GM23338 (cell line): ENCODE results near the gene QRFPR. TPM values are rescaled to one million over a fixed set of nuclear protein-coding genes. Genes with fewer than 3 reads are reported as not detected.

ENCODE experiments used
- ATAC-seq: fragments of 200-7000 bp; cut with Tn5 transposase; 3 replicates; pipeline ENCODE4 v1.9.1; 2020
- DNase-seq: peaks from one replicate; pipeline ENCODE4 v3.0.0-alpha.2; 2015; ENCODE audit warnings: low spot score
- H2AFZ ChIP-seq: fragments of 200-600 bp; sonication (generic); 2 replicates; pipeline ENCODE4 v1.8.0; 2016; ENCODE audit warnings: antibody characterized with exemption, mild to moderate bottlenecking, moderate library complexity
- H3F3A ChIP-seq: fragments of 200-600 bp; sonication (generic); replicated peaks from 2 replicates; pipeline ENCODE4 v1.8.0; 2017; ENCODE audit warnings: antibody characterized with exemption, mixed run types, low read depth
- H3K27ac ChIP-seq: fragments of 200-600 bp; sonication (generic); 2 replicates; pipeline ENCODE4 v1.6.1; 2016; ENCODE audit warnings: low read depth
- H3K27me3 ChIP-seq: fragments of 200-600 bp; sonication (generic); 2 replicates; pipeline ENCODE4 v1.8.0; 2016; ENCODE audit warnings: mild to moderate bottlenecking, mixed run types, moderate library complexity; ENCODE audit not compliant: insufficient read depth
- H3K36me3 ChIP-seq: fragments of 200-600 bp; sonication (generic); 2 replicates; pipeline ENCODE4 v1.8.0; 2016; ENCODE audit warnings: mild to moderate bottlenecking; ENCODE audit not compliant: insufficient read depth
- H3K4me1 ChIP-seq: fragments of 200-600 bp; sonication (generic); 2 replicates; pipeline ENCODE4 v1.8.0; 2016; ENCODE audit warnings: mild to moderate bottlenecking, moderate library complexity; ENCODE audit not compliant: insufficient read depth
- H3K4me2 ChIP-seq: fragments of 200-600 bp; sonication (generic); 2 replicates; pipeline ENCODE4 v1.7.1; 2017; ENCODE audit warnings: mixed run types
- H3K4me3 ChIP-seq: fragments of 200-600 bp; sonication (generic); 2 replicates; pipeline ENCODE4 v1.6.1; 2016; ENCODE audit warnings: mixed run types
- H3K79me2 ChIP-seq: fragments of 200-600 bp; sonication (generic); replicated peaks from 2 replicates; pipeline ENCODE4 v1.8.0; 2017; ENCODE audit warnings: mild to moderate bottlenecking; ENCODE audit not compliant: insufficient read depth
- H3K9me2 ChIP-seq: fragments of 200-600 bp; sonication (generic); 2 replicates; pipeline ENCODE4 v1.8.0; 2017; ENCODE audit not compliant: insufficient read depth
- H4K20me1 ChIP-seq: fragments of 200-600 bp; sonication (generic); replicated peaks from 2 replicates; pipeline ENCODE4 v1.8.0; 2017; ENCODE audit warnings: mild to moderate bottlenecking; ENCODE audit not compliant: insufficient read depth
- H3K27ac Mint-ChIP-seq: 2 replicates; pipeline ENCODE4 v1.8.0; 2020; ENCODE audit warnings: inconsistent platforms, mild to moderate bottlenecking, moderate library complexity, mixed read lengths
- H3K27me3 Mint-ChIP-seq: 3 replicates; pipeline ENCODE4 v1.8.0; 2022; ENCODE audit warnings: low read depth, mild to moderate bottlenecking, moderate library complexity, mixed read lengths, inconsistent platforms; ENCODE audit not compliant: insufficient read depth, poor library complexity
- H3K36me3 Mint-ChIP-seq: 3 replicates; pipeline ENCODE4 v1.8.0; 2021; ENCODE audit warnings: low read depth, mild to moderate bottlenecking, inconsistent platforms, moderate library complexity, mixed read lengths
- H3K4me1 Mint-ChIP-seq: 3 replicates; pipeline ENCODE4 v1.8.0; 2020; ENCODE audit warnings: mild to moderate bottlenecking, inconsistent platforms, mixed read lengths
- H3K4me3 Mint-ChIP-seq: 3 replicates; pipeline ENCODE4 v1.8.0; 2021; ENCODE audit warnings: moderate library complexity, mild to moderate bottlenecking, inconsistent platforms, mixed read lengths
- H3K9me3 Mint-ChIP-seq: 3 replicates; pipeline ENCODE4 v1.8.0; 2020; ENCODE audit warnings: moderate library complexity, mild to moderate bottlenecking, inconsistent platforms, mixed read lengths
- CREB1 ChIP-seq: fragments of 250-450 bp; sonication (Bioruptor Pico); IDR thresholded peaks from 2 replicates; pipeline ENCODE4 v1.5.0; 2020; ENCODE audit warnings: low read depth, mild to moderate bottlenecking, moderate library complexity
- EZH2 ChIP-seq: fragments of 200-600 bp; sonication (generic); IDR thresholded peaks from one replicate; pipeline ENCODE4 v1.8.0; 2017; ENCODE audit warnings: antibody characterized with exemption, mild to moderate bottlenecking, low read depth; ENCODE audit not compliant: unreplicated experiment
- EZH2phosphoT487 ChIP-seq: fragments of 200-600 bp; sonication (generic); IDR thresholded peaks from one replicate; pipeline ENCODE4 v1.8.1; 2018; ENCODE audit warnings: antibody characterized with exemption; ENCODE audit not compliant: unreplicated experiment
- JUNB ChIP-seq: IDR thresholded peaks from one replicate; pipeline ENCODE4 v1.6.1; 2016; ENCODE audit warnings: antibody characterized with exemption; ENCODE audit not compliant: unreplicated experiment
- STAT1 ChIP-seq: IDR thresholded peaks from one replicate; pipeline ENCODE4 v1.6.1; 2016; ENCODE audit warnings: antibody characterized with exemption; ENCODE audit not compliant: unreplicated experiment
- ZNF114 ChIP-seq: fragments of 250-450 bp; sonication (Bioruptor Pico); IDR thresholded peaks from 2 replicates; pipeline ENCODE4 v1.5.0; 2020; ENCODE audit warnings: mild to moderate bottlenecking, moderate library complexity
- ZNF331 ChIP-seq: fragments of 250-450 bp; sonication (Bioruptor Pico); IDR thresholded peaks from 2 replicates; pipeline ENCODE4 v1.5.0; 2020; ENCODE audit warnings: low read depth, mild to moderate bottlenecking, moderate library complexity
- polyA plus RNA-seq: library from polyadenylated mRNA; unstranded; fragments of >200 nt; fragmentation: Nextera tagmentation; extraction: Ambion mirVana; gene quantifications from 2 replicates; pipeline ENCODE4 v1.2.1, GENCODE V29; 2016
- total RNA-seq: library from RNA; depleted of rRNA; stranded (reverse); fragments of >200 nt; shearing (Covaris generic); gene quantifications from 2 replicates; pipeline ENCODE4 v1.2.3, GENCODE V29; 2014
- TF ChIP-seq, protein P1 (sequence below): fragments of 250-450 bp; sonication (Bioruptor Pico); IDR thresholded peaks from 2 replicates; pipeline ENCODE4 v1.5.0; 2020; ENCODE audit warnings: mild to moderate bottlenecking, moderate library complexity
- TF ChIP-seq, protein P2 (sequence below): IDR thresholded peaks from one replicate; pipeline ENCODE4 v1.6.1; 2018; ENCODE audit warnings: antibody characterized with exemption; ENCODE audit not compliant: unreplicated experiment
- TF ChIP-seq, protein P3 (sequence below), 2 experiments: fragments of 200-600 bp in 1 of 2; sonication (generic) in 1 of 2; conservative IDR thresholded peaks; 2 replicates each; pipeline versions ENCODE4 v1.5.1 to v1.6.1; 2016 to 2017; ENCODE audit warnings: antibody characterized with exemption in 2 of 2, low read depth in 2 of 2, mild to moderate bottlenecking in 2 of 2, moderate library complexity in 1 of 2

QRFPR gene
- total and polyA plus RNA-seq, 2 experiments from 2014 or later, result 0.27 to 1.3 TPM

GRCh38 chr4:121324331-121324730, 56.5 kb downstream of the QRFPR start (continued):
- TF ChIP-seq, protein P1, sequence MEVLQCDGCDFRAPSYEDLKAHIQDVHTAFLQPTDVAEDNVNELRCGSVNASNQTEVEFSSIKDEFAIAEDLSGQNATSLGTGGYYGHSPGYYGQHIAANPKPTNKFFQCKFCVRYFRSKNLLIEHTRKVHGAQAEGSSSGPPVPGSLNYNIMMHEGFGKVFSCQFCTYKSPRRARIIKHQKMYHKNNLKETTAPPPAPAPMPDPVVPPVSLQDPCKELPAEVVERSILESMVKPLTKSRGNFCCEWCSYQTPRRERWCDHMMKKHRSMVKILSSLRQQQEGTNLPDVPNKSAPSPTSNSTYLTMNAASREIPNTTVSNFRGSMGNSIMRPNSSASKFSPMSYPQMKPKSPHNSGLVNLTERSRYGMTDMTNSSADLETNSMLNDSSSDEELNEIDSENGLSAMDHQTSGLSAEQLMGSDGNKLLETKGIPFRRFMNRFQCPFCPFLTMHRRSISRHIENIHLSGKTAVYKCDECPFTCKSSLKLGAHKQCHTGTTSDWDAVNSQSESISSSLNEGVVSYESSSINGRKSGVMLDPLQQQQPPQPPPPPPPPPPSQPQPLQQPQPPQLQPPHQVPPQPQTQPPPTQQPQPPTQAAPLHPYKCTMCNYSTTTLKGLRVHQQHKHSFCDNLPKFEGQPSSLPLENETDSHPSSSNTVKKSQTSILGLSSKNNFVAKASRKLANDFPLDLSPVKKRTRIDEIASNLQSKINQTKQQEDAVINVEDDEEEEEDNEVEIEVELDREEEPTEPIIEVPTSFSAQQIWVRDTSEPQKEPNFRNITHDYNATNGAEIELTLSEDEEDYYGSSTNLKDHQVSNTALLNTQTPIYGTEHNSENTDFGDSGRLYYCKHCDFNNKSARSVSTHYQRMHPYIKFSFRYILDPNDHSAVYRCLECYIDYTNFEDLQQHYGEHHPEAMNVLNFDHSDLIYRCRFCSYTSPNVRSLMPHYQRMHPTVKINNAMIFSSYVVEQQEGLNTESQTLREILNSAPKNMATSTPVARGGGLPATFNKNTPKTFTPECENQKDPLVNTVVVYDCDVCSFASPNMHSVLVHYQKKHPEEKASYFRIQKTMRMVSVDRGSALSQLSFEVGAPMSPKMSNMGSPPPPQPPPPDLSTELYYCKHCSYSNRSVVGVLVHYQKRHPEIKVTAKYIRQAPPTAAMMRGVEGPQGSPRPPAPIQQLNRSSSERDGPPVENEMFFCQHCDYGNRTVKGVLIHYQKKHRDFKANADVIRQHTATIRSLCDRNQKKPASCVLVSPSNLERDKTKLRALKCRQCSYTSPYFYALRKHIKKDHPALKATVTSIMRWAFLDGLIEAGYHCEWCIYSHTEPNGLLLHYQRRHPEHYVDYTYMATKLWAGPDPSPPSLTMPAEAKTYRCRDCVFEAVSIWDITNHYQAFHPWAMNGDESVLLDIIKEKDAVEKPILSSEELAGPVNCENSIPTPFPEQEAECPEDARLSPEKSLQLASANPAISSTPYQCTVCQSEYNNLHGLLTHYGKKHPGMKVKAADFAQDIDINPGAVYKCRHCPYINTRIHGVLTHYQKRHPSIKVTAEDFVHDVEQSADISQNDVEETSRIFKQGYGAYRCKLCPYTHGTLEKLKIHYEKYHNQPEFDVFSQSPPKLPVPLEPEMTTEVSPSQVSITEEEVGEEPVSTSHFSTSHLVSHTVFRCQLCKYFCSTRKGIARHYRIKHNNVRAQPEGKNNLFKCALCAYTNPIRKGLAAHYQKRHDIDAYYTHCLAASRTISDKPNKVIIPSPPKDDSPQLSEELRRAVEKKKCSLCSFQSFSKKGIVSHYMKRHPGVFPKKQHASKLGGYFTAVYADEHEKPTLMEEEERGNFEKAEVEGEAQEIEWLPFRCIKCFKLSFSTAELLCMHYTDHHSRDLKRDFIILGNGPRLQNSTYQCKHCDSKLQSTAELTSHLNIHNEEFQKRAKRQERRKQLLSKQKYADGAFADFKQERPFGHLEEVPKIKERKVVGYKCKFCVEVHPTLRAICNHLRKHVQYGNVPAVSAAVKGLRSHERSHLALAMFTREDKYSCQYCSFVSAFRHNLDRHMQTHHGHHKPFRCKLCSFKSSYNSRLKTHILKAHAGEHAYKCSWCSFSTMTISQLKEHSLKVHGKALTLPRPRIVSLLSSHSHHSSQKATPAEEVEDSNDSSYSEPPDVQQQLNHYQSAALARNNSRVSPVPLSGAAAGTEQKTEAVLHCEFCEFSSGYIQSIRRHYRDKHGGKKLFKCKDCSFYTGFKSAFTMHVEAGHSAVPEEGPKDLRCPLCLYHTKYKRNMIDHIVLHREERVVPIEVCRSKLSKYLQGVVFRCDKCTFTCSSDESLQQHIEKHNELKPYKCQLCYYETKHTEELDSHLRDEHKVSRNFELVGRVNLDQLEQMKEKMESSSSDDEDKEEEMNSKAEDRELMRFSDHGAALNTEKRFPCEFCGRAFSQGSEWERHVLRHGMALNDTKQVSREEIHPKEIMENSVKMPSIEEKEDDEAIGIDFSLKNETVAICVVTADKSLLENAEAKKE (CRISPR knock-in tag), result no peak
- no peak for TF ChIP-seq JUNB

DNA sequence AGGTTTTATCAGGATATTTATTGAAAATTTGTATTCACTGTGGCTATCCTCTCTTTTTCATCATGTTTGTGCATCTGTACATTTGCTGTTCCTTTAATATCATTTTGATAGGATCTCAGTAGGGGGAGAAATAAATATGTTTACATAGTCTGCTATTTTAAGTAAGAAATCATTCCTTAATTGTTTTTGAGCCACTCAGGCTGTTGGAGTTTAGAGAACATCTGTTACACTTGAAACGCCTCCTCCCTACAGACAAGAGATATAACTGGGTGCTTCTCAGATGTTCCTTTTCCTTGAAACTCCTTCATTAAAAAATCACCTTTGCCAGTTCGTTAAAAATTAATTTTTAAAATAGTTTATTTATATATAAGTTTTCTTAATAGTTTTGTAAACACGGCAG, 59.4 kb downstream of the QRFPR start:
- Histone ChIP-seq H3K4me2 (no peak overlapping the region), H3K9me2 (no peaks in the 10 kb centered on the region), H3K36me3 (no peaks in the 10 kb centered on the region), H2AFZ (no peak overlapping the region), H3K79me2 (no peaks in the 10 kb centered on the region), H3K4me1 (no peaks in the 10 kb centered on the region), H4K20me1 (no peaks in the 10 kb centered on the region), H3K27ac (no peak overlapping the region), H3K4me3 (no peak overlapping the region), H3F3A (no peaks in the 10 kb centered on the region), H3K27me3 (no peaks in the 10 kb centered on the region)
- Mint-ChIP-seq H3K4me3 (no peak overlapping the region), H3K36me3 (no peaks in the 10 kb centered on the region), H3K27ac (no peak overlapping the region), H3K4me1 (peaks cover 6% of the 10 kb centered on the region; the same call in 2 of the 3 replicates), H3K27me3 (no peaks in the 10 kb centered on the region), H3K9me3 (no peaks in the 10 kb centered on the region; the same call in 1 of the 3 replicates)
- no peak for ATAC-seq
- no peak for DNase-seq
- no peak for TF ChIP-seq JUNB
- TF ChIP-seq, protein P2, sequence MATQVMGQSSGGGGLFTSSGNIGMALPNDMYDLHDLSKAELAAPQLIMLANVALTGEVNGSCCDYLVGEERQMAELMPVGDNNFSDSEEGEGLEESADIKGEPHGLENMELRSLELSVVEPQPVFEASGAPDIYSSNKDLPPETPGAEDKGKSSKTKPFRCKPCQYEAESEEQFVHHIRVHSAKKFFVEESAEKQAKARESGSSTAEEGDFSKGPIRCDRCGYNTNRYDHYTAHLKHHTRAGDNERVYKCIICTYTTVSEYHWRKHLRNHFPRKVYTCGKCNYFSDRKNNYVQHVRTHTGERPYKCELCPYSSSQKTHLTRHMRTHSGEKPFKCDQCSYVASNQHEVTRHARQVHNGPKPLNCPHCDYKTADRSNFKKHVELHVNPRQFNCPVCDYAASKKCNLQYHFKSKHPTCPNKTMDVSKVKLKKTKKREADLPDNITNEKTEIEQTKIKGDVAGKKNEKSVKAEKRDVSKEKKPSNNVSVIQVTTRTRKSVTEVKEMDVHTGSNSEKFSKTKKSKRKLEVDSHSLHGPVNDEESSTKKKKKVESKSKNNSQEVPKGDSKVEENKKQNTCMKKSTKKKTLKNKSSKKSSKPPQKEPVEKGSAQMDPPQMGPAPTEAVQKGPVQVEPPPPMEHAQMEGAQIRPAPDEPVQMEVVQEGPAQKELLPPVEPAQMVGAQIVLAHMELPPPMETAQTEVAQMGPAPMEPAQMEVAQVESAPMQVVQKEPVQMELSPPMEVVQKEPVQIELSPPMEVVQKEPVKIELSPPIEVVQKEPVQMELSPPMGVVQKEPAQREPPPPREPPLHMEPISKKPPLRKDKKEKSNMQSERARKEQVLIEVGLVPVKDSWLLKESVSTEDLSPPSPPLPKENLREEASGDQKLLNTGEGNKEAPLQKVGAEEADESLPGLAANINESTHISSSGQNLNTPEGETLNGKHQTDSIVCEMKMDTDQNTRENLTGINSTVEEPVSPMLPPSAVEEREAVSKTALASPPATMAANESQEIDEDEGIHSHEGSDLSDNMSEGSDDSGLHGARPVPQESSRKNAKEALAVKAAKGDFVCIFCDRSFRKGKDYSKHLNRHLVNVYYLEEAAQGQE, result no peak
- TF ChIP-seq CREB1 (CRISPR knock-in tag), result no peak
- no peak for TF ChIP-seq ZNF114 (CRISPR knock-in tag)
- no peak for TF ChIP-seq ZNF331 (CRISPR knock-in tag)
- no peak for TF ChIP-seq EZH2phosphoT487
- no peak for TF ChIP-seq STAT1
- TF ChIP-seq EZH2, result no peak
- TF ChIP-seq, protein P3, sequence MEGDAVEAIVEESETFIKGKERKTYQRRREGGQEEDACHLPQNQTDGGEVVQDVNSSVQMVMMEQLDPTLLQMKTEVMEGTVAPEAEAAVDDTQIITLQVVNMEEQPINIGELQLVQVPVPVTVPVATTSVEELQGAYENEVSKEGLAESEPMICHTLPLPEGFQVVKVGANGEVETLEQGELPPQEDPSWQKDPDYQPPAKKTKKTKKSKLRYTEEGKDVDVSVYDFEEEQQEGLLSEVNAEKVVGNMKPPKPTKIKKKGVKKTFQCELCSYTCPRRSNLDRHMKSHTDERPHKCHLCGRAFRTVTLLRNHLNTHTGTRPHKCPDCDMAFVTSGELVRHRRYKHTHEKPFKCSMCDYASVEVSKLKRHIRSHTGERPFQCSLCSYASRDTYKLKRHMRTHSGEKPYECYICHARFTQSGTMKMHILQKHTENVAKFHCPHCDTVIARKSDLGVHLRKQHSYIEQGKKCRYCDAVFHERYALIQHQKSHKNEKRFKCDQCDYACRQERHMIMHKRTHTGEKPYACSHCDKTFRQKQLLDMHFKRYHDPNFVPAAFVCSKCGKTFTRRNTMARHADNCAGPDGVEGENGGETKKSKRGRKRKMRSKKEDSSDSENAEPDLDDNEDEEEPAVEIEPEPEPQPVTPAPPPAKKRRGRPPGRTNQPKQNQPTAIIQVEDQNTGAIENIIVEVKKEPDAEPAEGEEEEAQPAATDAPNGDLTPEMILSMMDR (conservative IDR thresholded peaks at IDR 0.05; ENCODE audit: low read depth in 2 of 2), result no peak
